Ishikawa (cell line): ENCODE data around the gene GMDS.

ENCODE experiments used
- CREB1 ChIP-seq: IDR thresholded peaks from 2 replicates; pipeline ENCODE4 v1.6.1; 2012; ENCODE audit warnings: low read depth
- FOXM1 ChIP-seq: IDR thresholded peaks from 2 replicates; pipeline ENCODE4 v1.6.1; 2012; ENCODE audit warnings: low read depth, borderline replicate concordance
- MAX ChIP-seq: IDR thresholded peaks from 2 replicates; pipeline ENCODE4 v1.6.1; 2012
- NFIC ChIP-seq: IDR thresholded peaks from 2 replicates; pipeline ENCODE4 v1.6.1; 2012
- REST ChIP-seq: IDR thresholded peaks from 2 replicates; pipeline ENCODE4 v1.6.1; 2012; ENCODE audit warnings: low read depth, mild to moderate bottlenecking
- TCF12 ChIP-seq: IDR thresholded peaks from 2 replicates; pipeline ENCODE4 v1.6.1; 2012; ENCODE audit warnings: low read depth
- TEAD4 ChIP-seq: IDR thresholded peaks from 2 replicates; pipeline ENCODE4 v1.6.1; 2012
- YY1 ChIP-seq: IDR thresholded peaks from 2 replicates; pipeline ENCODE4 v1.6.1; 2012; ENCODE audit warnings: low read depth

GRCh38 chr6:1862411-1862810, 383.0 kb downstream of the GMDS start:
- TF ChIP-seq MAX, result no peak
- TF ChIP-seq TCF12, result no peak
- TF ChIP-seq CREB1, result no peak
- TF ChIP-seq YY1, result no peak
- TF ChIP-seq TEAD4, result no peak
- no peak for TF ChIP-seq NFIC
- TF ChIP-seq FOXM1, result no peak
- no peak for TF ChIP-seq REST
